Adrenal gland (tissue), 5 donors: Measurements from ENCODE around the gene C1orf174.

Experiments
- POLR2A ChIP-seq, 2 donors: fragments of 450-650 bp; IDR thresholded peaks; one replicate each; pipeline ENCODE4 v1.6.1; 2017; ENCODE audit warnings: antibody characterized with exemption in 2 of 2, mild to moderate bottlenecking in 2 of 2, moderate library complexity in 1 of 2
- TF ChIP-seq, protein P1 (sequence below), 6 experiments: fragments of 450-650 bp in 4 of 6; fragments of 200-600 bp in 2 of 6; sonication (generic) in 1 of 6; IDR thresholded peaks; 1 replicate in 5 of 6; 2 replicates in 1 of 6; pipeline versions ENCODE4 v1.5.1 to v1.8.0; 2016 to 2021; ENCODE audit warnings: antibody characterized with exemption in 6 of 6, mild to moderate bottlenecking in 2 of 6, moderate library complexity in 1 of 6
- donor health status: DM: no; HTN: no; CAD: no.

DNA sequence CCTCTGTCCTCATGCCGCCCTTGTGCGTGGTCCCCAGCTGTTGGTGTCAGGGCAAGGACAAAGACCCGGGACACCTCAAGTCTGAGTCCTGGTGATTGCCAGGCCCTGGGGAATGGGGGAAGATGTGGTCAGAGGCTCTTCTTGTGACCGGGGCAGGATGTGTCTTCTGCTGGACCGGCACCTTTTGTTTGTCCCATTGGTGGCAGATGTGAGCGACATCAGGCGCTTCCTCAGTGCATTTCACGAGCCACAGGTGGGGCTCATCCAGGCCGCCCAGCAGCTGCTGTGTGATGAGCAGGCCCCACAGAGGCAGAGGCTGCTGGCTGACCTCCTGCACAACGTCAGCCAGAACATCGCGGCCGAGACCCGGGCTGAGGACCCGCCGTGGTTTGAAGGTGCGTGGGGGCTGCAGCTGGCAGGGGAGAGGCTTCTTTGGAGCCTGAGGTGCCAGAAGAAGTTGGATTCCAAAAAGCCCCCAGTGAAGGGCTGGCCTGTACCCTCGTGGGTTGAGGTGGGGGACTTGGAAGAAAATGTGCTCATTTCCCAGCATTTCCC, 34.4 kb downstream of the C1orf174 start:
- TF ChIP-seq POLR2A (IDR thresholded peaks at IDR 0.05): no peak
- TF ChIP-seq, protein P1, sequence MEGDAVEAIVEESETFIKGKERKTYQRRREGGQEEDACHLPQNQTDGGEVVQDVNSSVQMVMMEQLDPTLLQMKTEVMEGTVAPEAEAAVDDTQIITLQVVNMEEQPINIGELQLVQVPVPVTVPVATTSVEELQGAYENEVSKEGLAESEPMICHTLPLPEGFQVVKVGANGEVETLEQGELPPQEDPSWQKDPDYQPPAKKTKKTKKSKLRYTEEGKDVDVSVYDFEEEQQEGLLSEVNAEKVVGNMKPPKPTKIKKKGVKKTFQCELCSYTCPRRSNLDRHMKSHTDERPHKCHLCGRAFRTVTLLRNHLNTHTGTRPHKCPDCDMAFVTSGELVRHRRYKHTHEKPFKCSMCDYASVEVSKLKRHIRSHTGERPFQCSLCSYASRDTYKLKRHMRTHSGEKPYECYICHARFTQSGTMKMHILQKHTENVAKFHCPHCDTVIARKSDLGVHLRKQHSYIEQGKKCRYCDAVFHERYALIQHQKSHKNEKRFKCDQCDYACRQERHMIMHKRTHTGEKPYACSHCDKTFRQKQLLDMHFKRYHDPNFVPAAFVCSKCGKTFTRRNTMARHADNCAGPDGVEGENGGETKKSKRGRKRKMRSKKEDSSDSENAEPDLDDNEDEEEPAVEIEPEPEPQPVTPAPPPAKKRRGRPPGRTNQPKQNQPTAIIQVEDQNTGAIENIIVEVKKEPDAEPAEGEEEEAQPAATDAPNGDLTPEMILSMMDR (IDR thresholded peaks at IDR 0.05): no peak
